NT2/D1 (cell line): ENCODE results near the gene CWC27.

Experiments
- DNase-seq: peaks from one replicate; pipeline ENCODE4 v3.0.0-alpha.2; 2011; ENCODE audit warnings: low read depth, low spot score
- H3K27me3 ChIP-seq: 2 replicates; pipeline ENCODE4 v1.6.0; 2011; ENCODE audit warnings: mild to moderate bottlenecking; ENCODE audit not compliant: insufficient read length, insufficient read depth
- H3K36me3 ChIP-seq: 2 replicates; pipeline ENCODE4 v1.6.1; 2011; ENCODE audit warnings: mild to moderate bottlenecking, low read length, mixed read lengths; ENCODE audit not compliant: insufficient read depth, insufficient read length
- H3K4me1 ChIP-seq: 2 replicates; pipeline ENCODE4 v1.5.1; 2011; ENCODE audit not compliant: insufficient read depth, insufficient read length
- H3K4me3 ChIP-seq: 2 replicates; pipeline ENCODE4 v1.5.1; 2011; ENCODE audit warnings: low read depth; ENCODE audit not compliant: insufficient read length
- H3K9ac ChIP-seq: 2 replicates; pipeline ENCODE4 v1.6.0; 2011; ENCODE audit warnings: low read depth; ENCODE audit not compliant: insufficient read length
- H3K9me3 ChIP-seq: 2 replicates; pipeline ENCODE4 v1.5.1; 2011; ENCODE audit warnings: mild to moderate bottlenecking, low read length; ENCODE audit not compliant: insufficient read depth
- SUZ12 ChIP-seq: IDR thresholded peaks from 2 replicates; pipeline ENCODE4 v1.6.1; 2011; ENCODE audit not compliant: insufficient read length, insufficient read depth; ENCODE audit errors: extremely low read depth
- YY1 ChIP-seq: IDR thresholded peaks from 2 replicates; pipeline ENCODE4 v1.6.1; 2011; ENCODE audit not compliant: insufficient read length, insufficient read depth
- ZNF274 ChIP-seq: IDR thresholded peaks from 2 replicates; pipeline ENCODE4 v1.6.1; 2011; ENCODE audit warnings: mild to moderate bottlenecking, low read depth, low read length

Gene CWC27

DNA sequence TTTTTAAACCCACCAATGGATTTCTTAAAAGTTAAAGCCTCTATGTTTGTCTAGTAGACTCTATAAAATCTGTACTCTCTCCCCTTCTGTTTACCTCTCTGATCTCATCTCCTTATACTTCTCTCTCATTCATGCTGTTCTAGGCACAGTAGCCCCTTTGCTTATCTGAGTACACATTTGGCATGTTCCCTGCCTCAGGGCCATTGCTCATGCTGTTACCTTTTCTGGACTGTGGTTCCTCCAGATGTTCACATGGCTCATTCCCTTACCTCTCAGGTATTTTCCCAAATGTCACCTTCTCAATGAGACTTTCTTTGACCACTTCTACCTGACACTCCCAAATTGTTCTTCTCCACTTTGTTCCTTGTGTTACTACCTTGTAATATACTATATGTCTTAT lies 176.1 kb downstream of the CWC27 start:
- Histone ChIP-seq H3K9me3 (no peaks in the 10 kb centered on the region), H3K9ac (no peak overlapping the region), H3K4me3 (no peak overlapping the region), H3K4me1 (no peaks in the 10 kb centered on the region), H3K27me3 (no peaks in the 10 kb centered on the region), H3K36me3 (no peaks in the 10 kb centered on the region)
- no peak for TF ChIP-seq ZNF274
- DNase-seq: no peak

DNA sequence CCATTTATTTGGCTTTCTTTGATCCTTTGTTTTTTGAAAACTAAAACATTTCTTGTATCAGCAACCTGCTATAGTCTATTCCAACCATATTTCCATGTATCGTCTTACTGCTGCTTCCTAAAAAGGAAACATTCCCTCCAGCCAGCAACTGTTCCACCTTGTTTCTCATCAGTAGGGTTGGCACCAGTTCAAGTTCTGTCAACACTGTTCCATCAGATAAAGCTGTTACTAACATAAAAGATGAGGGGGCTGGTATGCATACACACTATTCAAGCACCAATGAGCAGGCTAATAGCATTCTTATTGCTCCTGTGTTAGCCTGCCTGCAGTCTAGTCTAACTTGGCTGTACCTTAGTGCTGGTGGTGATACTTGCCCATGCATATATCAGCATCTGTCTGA lies 178.3 kb downstream of the CWC27 start:
- H3K36me3 ChIP-seq: no peaks in the 10 kb centered on the region
- H3K27me3 ChIP-seq: no peaks in the 10 kb centered on the region
- no peak for DNase-seq
- no peak overlapping the region for H3K9ac ChIP-seq
- H3K4me3 ChIP-seq: no peak overlapping the region
- no peaks in the 10 kb centered on the region for H3K4me1 ChIP-seq
- H3K9me3 ChIP-seq: no peaks in the 10 kb centered on the region
- TF ChIP-seq ZNF274: no peak
- TF ChIP-seq YY1: no peak
- no peak for TF ChIP-seq SUZ12

DNA sequence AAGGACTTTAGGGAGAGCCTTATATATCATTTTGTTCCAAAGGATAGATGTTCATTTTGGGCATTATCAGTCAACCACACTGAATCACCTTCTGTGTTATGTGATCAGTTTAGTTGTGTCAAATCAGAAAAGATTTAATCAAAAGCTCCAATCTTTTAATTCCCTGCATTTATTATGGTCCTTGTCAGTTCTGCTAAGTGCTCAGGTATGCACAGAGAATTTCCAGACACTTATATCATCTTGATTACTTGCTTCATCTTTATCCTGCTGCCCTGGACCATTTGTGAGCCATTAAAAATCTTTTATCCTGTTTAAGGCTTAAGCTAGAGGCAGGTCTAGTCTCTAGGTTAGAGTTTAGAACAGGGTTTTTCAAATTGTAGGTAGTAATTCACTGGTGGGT lies 179.1 kb downstream of the CWC27 start:
- Histone ChIP-seq H3K9me3 (no peaks in the 10 kb centered on the region), H3K36me3 (no peaks in the 10 kb centered on the region), H3K27me3 (no peaks in the 10 kb centered on the region), H3K9ac (no peak overlapping the region), H3K4me3 (no peak overlapping the region), H3K4me1 (no peaks in the 10 kb centered on the region)
- DNase-seq: no peak
- TF ChIP-seq ZNF274: no peak
- no peak for TF ChIP-seq YY1
- no peak for TF ChIP-seq SUZ12

DNA sequence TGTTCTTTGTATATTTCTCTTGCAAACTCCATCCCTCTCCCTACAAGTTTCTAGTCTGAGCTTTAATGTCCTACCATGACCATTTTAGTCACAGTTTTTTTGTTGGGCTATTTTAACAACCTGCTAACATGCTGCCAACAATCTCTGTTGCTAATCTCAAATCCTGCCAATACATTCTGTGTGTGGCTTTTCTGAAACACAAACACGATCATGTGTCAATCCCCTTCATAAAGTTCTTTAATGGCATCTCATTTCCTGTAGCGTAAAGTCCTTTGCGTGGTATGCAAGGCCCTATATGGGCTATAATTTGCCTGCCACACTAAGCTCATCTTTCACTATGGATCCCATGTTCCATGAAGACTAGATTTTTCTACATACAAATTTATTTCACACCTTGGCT lies 180.6 kb downstream of the CWC27 start:
- H3K9me3 ChIP-seq: no peaks in the 10 kb centered on the region

DNA sequence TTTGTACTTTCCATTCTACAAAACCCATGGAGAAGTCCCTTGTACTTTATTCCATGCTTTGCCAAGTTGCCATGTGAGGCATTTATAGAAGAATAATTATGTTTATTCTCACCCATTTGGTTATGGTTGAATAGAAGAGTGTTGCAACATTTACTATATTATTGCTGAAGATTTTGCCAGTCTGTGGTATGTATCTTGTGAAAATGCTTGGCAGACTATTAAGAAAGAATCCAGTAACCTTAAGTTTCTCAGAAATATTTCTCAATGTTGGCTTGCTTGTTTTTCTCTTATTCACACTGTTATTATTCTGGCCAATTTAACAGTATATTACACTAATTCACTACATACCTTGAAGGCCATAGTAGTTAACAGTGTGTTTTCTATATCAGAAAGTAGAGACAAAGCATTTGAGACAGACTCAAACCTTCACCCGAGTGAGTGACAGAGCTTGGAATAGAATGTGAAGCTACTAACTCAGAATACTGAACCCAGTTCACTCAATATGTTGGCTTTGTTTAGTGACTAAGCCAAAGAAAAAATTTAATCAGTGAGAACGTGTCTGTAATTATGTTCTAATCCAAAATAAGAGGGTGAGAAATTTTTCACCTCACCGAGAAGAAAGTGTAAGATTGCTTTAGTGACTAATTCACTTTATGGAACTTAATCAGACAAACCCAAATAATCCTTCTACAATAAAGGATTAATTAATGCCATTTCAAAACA lies 184.4 kb downstream of the CWC27 start:
- no peaks in the 10 kb centered on the region for H3K9me3 ChIP-seq
- TF ChIP-seq ZNF274 (no peak), YY1 (no peak)
- H3K27me3 ChIP-seq: no peaks in the 10 kb centered on the region
- H3K4me1 ChIP-seq: no peaks in the 10 kb centered on the region
- H3K36me3 ChIP-seq: no peaks in the 10 kb centered on the region
- H3K4me3 ChIP-seq: no peak overlapping the region
- DNase-seq: no peak
- H3K9ac ChIP-seq: no peak overlapping the region

More for the DNA sequence above, 180.6 kb downstream of the CWC27 start:
- no peaks in the 10 kb centered on the region for H3K36me3 ChIP-seq
- no peak overlapping the region for H3K9ac ChIP-seq
- no peak for TF ChIP-seq YY1
- TF ChIP-seq SUZ12: no peak
- TF ChIP-seq ZNF274: no peak
- H3K27me3 ChIP-seq: no peaks in the 10 kb centered on the region
- H3K4me1 ChIP-seq: no peaks in the 10 kb centered on the region
- no peak for DNase-seq
- H3K4me3 ChIP-seq: no peak overlapping the region

DNA sequence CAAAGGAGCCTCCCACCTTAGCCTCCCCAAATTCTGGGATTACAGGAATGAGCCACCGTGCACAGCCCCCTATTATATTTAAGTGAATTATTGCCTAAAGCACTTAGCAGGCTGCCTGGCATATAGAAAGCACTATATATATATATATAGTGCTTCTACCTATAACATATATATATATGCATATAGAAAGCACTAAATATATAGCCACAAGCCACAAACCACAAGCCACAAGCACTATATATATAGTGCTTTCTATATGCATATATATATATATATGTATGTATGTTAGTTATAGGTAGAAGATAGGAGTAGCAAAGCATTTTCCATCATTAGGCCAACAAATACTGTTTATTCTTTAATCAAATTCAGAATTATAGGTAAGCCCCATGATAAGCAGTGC lies 185.8 kb downstream of the CWC27 start:
- DNase-seq: no peak
- no peaks in the 10 kb centered on the region for H3K36me3 ChIP-seq
- H3K27me3 ChIP-seq: no peaks in the 10 kb centered on the region
- no peaks in the 10 kb centered on the region for H3K9me3 ChIP-seq
- H3K4me3 ChIP-seq: no peak overlapping the region
- no peak for TF ChIP-seq SUZ12
- TF ChIP-seq YY1: no peak
- TF ChIP-seq ZNF274: no peak
- H3K9ac ChIP-seq: no peak overlapping the region
- H3K4me1 ChIP-seq: no peaks in the 10 kb centered on the region

DNA sequence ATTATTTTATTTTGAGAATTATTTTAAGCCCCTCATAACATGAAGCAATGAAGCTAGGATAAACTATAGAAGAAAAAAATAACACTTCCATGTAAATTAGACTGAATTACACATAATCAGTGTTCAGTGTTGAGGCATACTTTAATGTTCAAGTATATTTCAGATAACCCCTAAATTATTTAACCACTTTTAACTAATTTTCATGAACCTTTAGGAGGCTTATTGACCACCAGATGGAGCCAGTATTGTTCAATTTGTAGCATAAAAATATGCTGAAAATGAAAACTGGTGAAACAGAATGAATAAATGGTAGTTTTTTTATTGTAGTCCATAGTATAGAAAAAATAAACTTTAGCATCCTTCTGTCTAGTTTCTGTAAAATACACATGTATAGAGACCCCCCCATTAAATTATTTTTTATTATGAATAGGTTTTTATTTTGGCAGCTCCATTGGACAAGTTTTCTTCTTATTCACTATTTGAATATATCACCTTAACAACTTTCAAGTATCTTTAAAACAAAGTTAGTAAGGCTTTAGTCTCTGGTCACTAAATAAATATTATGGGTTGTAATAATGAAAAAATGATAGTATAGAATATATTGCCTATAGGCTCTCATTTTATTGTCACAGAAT lies 190.1 kb downstream of the CWC27 start:
- no peak overlapping the region for H3K4me3 ChIP-seq
- no peaks in the 10 kb centered on the region for H3K4me1 ChIP-seq
- H3K9me3 ChIP-seq: peaks cover 13% of the 10 kb centered on the region; the same call in 1 of the 2 replicates
- DNase-seq: no peak
- no peak for TF ChIP-seq YY1
- TF ChIP-seq SUZ12: no peak
- TF ChIP-seq ZNF274: no peak
- no peak overlapping the region for H3K9ac ChIP-seq
- no peaks in the 10 kb centered on the region for H3K36me3 ChIP-seq
- no peaks in the 10 kb centered on the region for H3K27me3 ChIP-seq
